GM12891 (cell line): Measurements from ENCODE around the gene PRAMEF1.
"Not testable (repeated sequence)": the region's sequence is repeated elsewhere in the genome, so short reads cannot be mapped to it uniquely, and the experiment has no call there.

Source experiments
- DNase-seq: peaks from one replicate; pipeline ENCODE4 v3.0.0; 2011; ENCODE audit warnings: low spot score; ENCODE audit not compliant: insufficient read length
- FAIRE-seq: peaks from 2 replicates; lab custom pipeline; 2011; peaks lifted over from hg19 to GRCh38; lab: Jason Lieb, UNC
- PAX5 ChIP-seq: IDR thresholded peaks from 2 replicates; pipeline ENCODE4 v1.6.1; 2011; ENCODE audit warnings: low read length, moderate library complexity, mild to moderate bottlenecking; ENCODE audit not compliant: insufficient read depth, severe bottlenecking
- POLR2A ChIP-seq: IDR thresholded peaks from 2 replicates; pipeline ENCODE4 v1.6.1; 2011; ENCODE audit warnings: low read depth, low read length, control low read depth
- POLR2AphosphoS5 ChIP-seq: IDR thresholded peaks from 2 replicates; pipeline ENCODE4 v1.6.1; 2011; ENCODE audit warnings: low read depth, low read length, control low read depth
- POU2F2 ChIP-seq: IDR thresholded peaks from 2 replicates; pipeline ENCODE4 v1.6.1; 2011; ENCODE audit warnings: low read depth, mild to moderate bottlenecking, control low read depth, low read length, moderate library complexity
- SPI1 ChIP-seq: IDR thresholded peaks from 2 replicates; pipeline ENCODE4 v1.6.1; 2011; ENCODE audit warnings: low read depth, low read length, control low read depth
- TAF1 ChIP-seq: IDR thresholded peaks from 2 replicates; pipeline ENCODE4 v1.6.1; 2011; ENCODE audit warnings: low read depth, low read length, control low read depth

PRAMEF1 gene

DNA sequence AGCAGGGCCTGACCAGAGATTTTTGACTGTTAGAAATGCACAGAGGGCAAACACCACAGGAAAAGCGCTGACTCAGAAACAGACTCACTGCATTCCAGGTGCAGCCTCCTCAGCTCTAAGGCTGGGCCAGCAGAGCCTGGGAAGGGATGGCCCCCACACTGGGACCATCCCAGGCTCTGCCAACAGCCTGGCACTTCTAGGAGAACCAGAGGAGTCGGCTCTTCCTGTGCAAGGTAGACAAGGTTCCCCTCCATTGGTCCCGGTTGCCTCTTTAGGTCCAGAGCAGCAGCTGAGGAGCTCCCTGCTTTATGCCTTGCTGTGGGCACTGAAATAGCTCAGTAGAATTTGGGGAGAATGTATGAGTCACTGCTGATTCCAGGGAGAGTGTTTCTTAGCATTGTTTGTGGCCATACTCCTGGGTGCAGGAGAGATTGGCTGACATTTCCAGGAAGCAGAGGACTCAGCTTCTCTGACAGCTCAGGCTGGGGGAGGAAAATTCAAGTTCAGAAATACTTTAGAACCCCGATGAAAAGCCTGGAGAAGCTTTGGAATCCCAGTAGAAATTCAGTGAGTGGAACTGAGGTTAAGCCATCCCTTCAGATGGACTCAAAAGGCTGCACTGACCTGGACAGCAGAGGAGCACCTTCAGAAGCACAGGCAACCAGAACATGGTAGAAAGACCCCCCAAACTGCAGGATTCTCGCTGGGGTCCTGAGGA, 19.7 kb downstream of the PRAMEF1 start:
- FAIRE-seq, result no peak
- no peak for DNase-seq
- TF ChIP-seq POLR2A (no peak), POLR2AphosphoS5 (no peak), SPI1 (no peak), TAF1 (no peak), POU2F2 (no peak), PAX5 (no peak)

DNA sequence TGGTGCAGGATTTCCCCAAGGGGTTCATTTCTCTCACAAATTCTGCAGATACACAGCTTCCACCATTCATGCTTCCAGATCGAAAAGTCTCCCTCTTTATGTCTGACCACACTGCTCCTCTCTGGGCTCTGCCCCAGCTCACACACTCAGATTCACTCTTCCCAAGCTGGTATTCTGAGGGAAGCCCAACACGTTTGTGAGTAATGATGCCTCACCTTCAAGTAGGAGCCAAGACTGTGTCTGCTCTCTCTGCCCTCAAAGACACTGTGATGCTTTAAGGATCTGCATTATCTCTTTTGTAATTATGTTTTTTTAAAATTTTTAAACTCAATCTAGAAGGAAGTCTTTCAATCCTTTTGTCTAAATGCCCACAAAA, 20.2 kb downstream of the PRAMEF1 start:
- no peak for DNase-seq
- FAIRE-seq, result no peak
- TF ChIP-seq TAF1, result no peak
- no peak for TF ChIP-seq SPI1
- TF ChIP-seq POU2F2, result no peak
- no peak for TF ChIP-seq POLR2AphosphoS5
- no peak for TF ChIP-seq POLR2A
- no peak for TF ChIP-seq PAX5

DNA sequence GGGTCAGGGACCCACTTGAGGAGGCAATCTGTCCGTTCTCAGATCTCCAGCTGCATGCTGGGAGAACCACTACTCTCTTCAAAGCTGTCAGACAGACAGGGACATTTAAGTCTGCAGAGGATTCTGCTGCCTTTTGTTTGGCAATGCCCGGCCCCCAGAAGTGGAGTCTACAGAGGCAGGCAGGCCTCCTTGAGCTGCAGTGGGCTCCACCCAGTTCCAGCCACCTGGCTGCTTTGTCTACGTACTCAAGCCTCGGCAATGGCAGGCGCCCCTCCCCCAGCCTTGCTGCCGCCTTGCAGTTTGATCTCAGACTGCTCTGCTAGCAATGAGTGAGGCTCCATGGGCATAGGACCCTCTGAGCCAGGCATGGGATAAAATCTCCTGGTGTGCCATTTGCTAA, 27.9 kb downstream of the PRAMEF1 start:
- FAIRE-seq, DNase-seq: not testable (repeated sequence)

DNA sequence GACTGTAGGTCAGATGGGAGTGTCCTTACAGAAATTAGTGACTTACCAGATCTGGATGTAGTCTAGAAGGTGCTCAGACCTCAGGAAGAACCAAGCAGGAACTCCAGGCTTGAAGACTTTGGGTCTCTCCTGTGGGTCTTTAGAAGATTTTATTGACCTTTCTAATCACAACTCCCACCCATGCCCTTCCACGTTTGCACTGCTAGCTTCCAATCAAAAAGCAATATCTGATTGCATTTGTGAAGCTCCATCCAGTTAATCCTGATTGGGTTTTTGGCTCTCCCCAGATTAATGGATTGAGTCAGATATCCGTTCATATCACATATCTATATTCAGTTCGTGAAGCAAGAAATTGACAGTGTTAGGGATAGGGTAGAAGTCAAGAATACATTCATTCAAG, 40.1 kb downstream of the PRAMEF1 start, which contains the start of gene PRAMEF11:
PRAMEF11 (minus strand) TSS at position 101 of the 400 bp plus-strand sequence. CDS start 2,621 bp downstream, outside the sequence.
- FAIRE-seq, DNase-seq: not testable (repeated sequence)

DNA sequence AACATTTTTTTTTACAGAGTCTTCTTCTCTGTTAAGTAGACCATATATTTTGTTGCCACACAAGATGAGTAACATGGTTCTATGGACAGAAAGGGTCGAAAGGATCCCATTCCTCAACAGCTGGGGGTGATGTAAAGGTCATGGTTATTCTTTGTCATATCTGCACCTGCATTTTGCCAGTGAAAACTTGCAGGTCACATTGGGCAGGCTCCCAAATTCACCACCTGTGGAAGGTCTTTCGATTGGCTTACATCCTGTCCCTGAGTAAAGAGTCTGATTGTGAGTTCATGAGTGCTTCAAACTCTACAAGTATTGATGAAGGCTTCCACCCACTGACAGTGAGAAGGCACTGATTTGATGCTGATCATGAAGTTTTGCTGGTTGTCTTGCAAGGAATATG, 42.1 kb downstream of the PRAMEF1 start:
- DNase-seq, FAIRE-seq: not testable (repeated sequence)
